Tibial artery (tissue), 4 donors: Measurements from ENCODE around the gene TARBP2.
A peak's percentile ranks its signal among the peaks of the same experiment; 100 is the strongest.

ENCODE experiments used
- DNase-seq, 2 donors: peaks; one replicate each; pipeline ENCODE4 v3.0.0-alpha.2; 2019
- H3K27ac ChIP-seq, 2 donors: fragments of 200-600 bp; sonication (generic) in 1 of 2; 1 replicate in 1 of 2; 2 replicates in 1 of 2; pipeline ENCODE4 v1.5.1; 2018 to 2019; ENCODE audit warnings: mild to moderate bottlenecking in 1 of 2
- H3K27me3 ChIP-seq, 2 donors: fragments of 200-600 bp; sonication (generic) in 1 of 2; one replicate each; pipeline versions ENCODE4 v1.5.1 to v1.6.0; 2016 to 2019
- H3K36me3 ChIP-seq, 3 donors: fragments of 200-600 bp; sonication (generic) in 2 of 3; one replicate each; pipeline ENCODE4 v1.5.1; 2016 to 2019; ENCODE audit warnings: mild to moderate bottlenecking in 2 of 3
- H3K4me1 ChIP-seq, 4 donors: fragments of 200-600 bp; sonication (generic) in 2 of 4; 1 replicate in 3 of 4; 2 replicates in 1 of 4; pipeline ENCODE4 v1.5.1; 2016 to 2019
- H3K4me3 ChIP-seq, 2 donors: fragments of 200-600 bp; sonication (generic) in 1 of 2; 1 replicate in 1 of 2; 2 replicates in 1 of 2; pipeline ENCODE4 v1.5.1; 2018 to 2019; ENCODE audit warnings: mild to moderate bottlenecking in 2 of 2
- H3K9me3 ChIP-seq, 3 donors: fragments of 200-600 bp; sonication (generic) in 1 of 3; one replicate each; pipeline ENCODE4 v1.5.1; 2016 to 2019
- intact Hi-C: fragments of 100-400 bp; cut with DNase I; formaldehyde crosslinking; loops from one replicate; pipeline ENCODE4 v1.15.0; 2023; ENCODE audit warnings: low total_unique reads
- TF ChIP-seq, protein P1 (sequence below), 2 experiments: fragments of 200-600 bp in 1 of 2; fragments of 450-650 bp in 1 of 2; IDR thresholded peaks; one replicate each; pipeline ENCODE4 v1.5.1; 2017 to 2019; ENCODE audit warnings: antibody characterized with exemption in 2 of 2, mild to moderate bottlenecking in 1 of 2, moderate library complexity in 1 of 2

TARBP2 gene

DNA sequence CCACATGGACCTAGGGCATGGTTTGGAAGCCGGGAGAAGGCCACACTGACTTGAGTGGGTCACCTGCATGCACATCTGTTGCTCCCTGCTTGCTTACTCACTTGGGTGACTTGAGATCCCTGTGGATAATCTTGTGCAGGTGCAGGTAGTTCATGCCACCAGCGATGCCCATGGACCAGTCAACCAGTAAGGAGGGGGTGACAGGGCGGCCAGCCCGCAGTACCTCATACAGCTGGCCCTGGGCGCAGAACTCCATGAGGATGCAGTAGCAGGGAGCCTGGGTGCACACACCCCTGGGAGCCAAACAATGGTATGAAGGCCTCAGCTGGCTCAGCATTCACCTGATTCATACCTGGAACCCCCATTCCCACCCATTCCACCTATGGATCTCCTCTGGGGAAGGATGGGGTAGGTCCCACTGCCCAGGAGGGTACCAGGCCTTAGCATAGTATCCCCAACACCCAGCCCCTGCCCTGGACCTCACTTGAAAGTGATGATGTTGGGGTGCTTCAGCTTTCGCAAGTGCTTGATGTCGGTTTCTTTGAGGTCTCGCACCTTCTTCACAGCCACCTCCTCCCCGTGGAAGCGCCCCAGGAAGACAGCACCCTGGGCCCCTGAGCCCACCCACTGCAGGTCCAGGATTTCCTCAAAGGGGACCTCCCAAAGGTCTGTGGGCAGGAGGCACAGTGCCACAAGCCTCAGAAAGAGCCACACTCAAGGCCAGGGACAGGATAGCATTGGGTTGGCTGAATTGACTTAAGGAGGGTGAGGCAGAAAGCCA, 14.9 kb upstream of the TARBP2 start:
- H3K27ac ChIP-seq: no peak overlapping the region
- no peaks in the 10 kb centered on the region for H3K9me3 ChIP-seq
- H3K36me3 ChIP-seq: peaks cover 16 to 72% (median 63%) of the 10 kb centered on the region in 3 donors
- no peak for DNase-seq
- no peak overlapping the region for H3K4me3 ChIP-seq
- intact Hi-C loops: no loop called here
- TF ChIP-seq, protein P1, sequence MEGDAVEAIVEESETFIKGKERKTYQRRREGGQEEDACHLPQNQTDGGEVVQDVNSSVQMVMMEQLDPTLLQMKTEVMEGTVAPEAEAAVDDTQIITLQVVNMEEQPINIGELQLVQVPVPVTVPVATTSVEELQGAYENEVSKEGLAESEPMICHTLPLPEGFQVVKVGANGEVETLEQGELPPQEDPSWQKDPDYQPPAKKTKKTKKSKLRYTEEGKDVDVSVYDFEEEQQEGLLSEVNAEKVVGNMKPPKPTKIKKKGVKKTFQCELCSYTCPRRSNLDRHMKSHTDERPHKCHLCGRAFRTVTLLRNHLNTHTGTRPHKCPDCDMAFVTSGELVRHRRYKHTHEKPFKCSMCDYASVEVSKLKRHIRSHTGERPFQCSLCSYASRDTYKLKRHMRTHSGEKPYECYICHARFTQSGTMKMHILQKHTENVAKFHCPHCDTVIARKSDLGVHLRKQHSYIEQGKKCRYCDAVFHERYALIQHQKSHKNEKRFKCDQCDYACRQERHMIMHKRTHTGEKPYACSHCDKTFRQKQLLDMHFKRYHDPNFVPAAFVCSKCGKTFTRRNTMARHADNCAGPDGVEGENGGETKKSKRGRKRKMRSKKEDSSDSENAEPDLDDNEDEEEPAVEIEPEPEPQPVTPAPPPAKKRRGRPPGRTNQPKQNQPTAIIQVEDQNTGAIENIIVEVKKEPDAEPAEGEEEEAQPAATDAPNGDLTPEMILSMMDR (IDR thresholded peaks at IDR 0.05): no peak
- H3K4me1 ChIP-seq: peaks cover 0 to 10% (median 3%) of the 10 kb centered on the region in 4 donors
- H3K27me3 ChIP-seq: no peaks in the 10 kb centered on the region

- Histone ChIP-seq H3K27me3 (no peaks in the 10 kb centered on the region), H3K4me1 (peaks cover 0 to 6% (median 0%) of the 10 kb centered on the region in 4 donors), H3K9me3 (no peaks in the 10 kb centered on the region), H3K27ac (no peak overlapping the region), H3K36me3 (peaks cover 12 to 64% (median 55%) of the 10 kb centered on the region in 3 donors), H3K4me3 (no peak overlapping the region)
- intact Hi-C loops: no loop called here
- DNase-seq: no peak
- TF ChIP-seq, protein P1 (IDR thresholded peaks at IDR 0.05): no peak
These were observed 14.2 kb upstream of the TARBP2 start for GRCh38 chr12:53486736-53487487.

DNA sequence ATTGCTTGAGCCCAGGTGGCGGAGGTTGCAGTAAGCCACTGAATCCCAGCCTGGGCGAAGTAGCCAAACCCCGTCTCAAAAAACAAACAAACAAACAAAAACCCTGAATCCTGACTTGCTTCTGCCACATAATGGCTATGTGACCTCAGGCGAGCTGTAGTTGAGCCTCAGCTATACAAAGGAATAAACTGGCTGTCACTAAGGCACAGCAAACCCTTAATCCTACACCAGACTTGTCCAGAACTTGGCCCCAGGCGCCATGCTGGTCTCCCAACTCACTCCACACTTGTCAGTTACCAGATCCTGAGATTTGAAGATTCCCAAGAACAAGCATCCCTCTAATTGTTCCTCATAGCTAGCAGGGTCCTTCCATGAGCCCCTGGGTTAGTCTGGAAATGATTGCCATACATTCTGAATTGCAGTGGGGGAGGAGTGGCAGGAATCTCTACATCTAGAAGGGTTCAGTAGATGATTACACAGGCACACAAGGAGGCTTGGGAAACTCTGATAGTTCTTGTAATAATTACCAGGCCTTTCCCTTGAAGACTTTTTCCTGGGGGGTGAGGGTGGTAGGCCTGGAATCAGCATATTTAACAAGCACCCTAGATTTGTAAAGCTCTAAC, 11.7 kb upstream of the TARBP2 start:
- TF ChIP-seq, protein P1 (IDR thresholded peaks at IDR 0.05): no peak
- DNase-seq: peak in 1 of 2 donors; percentile 24
- intact Hi-C loops: no loop called here

GRCh38 chr12:53492188-53492587, 8.9 kb upstream of the TARBP2 start:
- H3K27me3 ChIP-seq: no peaks in the 10 kb centered on the region
- intact Hi-C loops: no loop called here
- H3K4me3 ChIP-seq: peak overlapping the region; percentile 54 to 71
- peak in 1 of 2 donors; percentile 29 for DNase-seq
- H3K27ac ChIP-seq: peak overlapping the region; percentile 72 to 81
- peaks cover 0 to 23% (median 19%) of the 10 kb centered on the region in 4 donors for H3K4me1 ChIP-seq
- peaks cover 0 to 12% (median 7%) of the 10 kb centered on the region in 3 donors for H3K36me3 ChIP-seq
- no peaks in the 10 kb centered on the region for H3K9me3 ChIP-seq
- TF ChIP-seq, protein P1 (IDR thresholded peaks at IDR 0.05): no peak

More for the DNA sequence above, 11.7 kb upstream of the TARBP2 start:
- peaks cover 10 to 40% (median 31%) of the 10 kb centered on the region in 3 donors for H3K36me3 ChIP-seq
- H3K27me3 ChIP-seq: no peaks in the 10 kb centered on the region
- no peak overlapping the region for H3K27ac ChIP-seq
- no peak overlapping the region for H3K4me3 ChIP-seq
- H3K9me3 ChIP-seq: no peaks in the 10 kb centered on the region
- H3K4me1 ChIP-seq: peaks cover 0 to 23% (median 17%) of the 10 kb centered on the region in 4 donors

- H3K4me3 ChIP-seq: peak overlapping the region; percentile 54 to 71
- H3K9me3 ChIP-seq: no peaks in the 10 kb centered on the region
- H3K27me3 ChIP-seq: no peaks in the 10 kb centered on the region
- H3K27ac ChIP-seq: peak overlapping the region; percentile 72 to 81
- intact Hi-C loops: no loop called here
- peaks cover 0 to 23% (median 19%) of the 10 kb centered on the region in 4 donors for H3K4me1 ChIP-seq
- TF ChIP-seq, protein P1 (IDR thresholded peaks at IDR 0.05): no peak
- H3K36me3 ChIP-seq: peaks cover 0 to 3% (median 1%) of the 10 kb centered on the region in 3 donors
- peak; percentile 92 to 95 for DNase-seq
These were observed 8.1 kb upstream of the TARBP2 start for GRCh38 chr12:53492830-53493609.
